D721Med (cell line): Measurements from ENCODE around the gene RALB.

Source experiments
- DNase-seq: peaks from one replicate; pipeline ENCODE4 v3.0.0; 2011; ENCODE audit warnings: low spot score; ENCODE audit not compliant: insufficient read length
- FAIRE-seq: peaks from 2 replicates; lab custom pipeline; 2011; peaks lifted over from hg19 to GRCh38; lab: Jason Lieb, UNC
- TF ChIP-seq, protein P1 (sequence below): IDR thresholded peaks from 2 replicates; pipeline ENCODE4 v1.5.1; 2012; ENCODE audit warnings: mild to moderate bottlenecking, control low read depth; ENCODE audit not compliant: insufficient read depth; ENCODE audit errors: missing control alignments

The RALB gene

DNA sequence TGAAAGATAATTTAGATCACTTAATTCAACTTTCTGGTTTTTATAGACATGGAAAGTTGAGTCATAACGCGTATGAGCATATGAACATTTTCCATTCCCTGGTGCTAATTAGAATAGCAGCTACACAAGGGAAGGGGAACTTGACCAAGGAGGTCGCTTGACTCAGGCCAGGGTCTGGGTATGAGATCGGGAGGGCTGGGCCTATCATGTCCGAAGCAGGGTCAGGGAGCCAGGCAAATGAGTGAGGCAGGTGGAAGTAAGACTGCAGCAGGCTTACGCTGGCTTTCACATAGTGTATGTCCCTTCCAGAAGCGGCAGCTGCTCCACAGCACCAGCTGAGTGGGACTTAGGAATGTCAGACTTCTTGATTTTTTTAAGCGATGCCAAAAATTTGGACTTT, 14.7 kb downstream of the RALB start:
- TF ChIP-seq, protein P1, sequence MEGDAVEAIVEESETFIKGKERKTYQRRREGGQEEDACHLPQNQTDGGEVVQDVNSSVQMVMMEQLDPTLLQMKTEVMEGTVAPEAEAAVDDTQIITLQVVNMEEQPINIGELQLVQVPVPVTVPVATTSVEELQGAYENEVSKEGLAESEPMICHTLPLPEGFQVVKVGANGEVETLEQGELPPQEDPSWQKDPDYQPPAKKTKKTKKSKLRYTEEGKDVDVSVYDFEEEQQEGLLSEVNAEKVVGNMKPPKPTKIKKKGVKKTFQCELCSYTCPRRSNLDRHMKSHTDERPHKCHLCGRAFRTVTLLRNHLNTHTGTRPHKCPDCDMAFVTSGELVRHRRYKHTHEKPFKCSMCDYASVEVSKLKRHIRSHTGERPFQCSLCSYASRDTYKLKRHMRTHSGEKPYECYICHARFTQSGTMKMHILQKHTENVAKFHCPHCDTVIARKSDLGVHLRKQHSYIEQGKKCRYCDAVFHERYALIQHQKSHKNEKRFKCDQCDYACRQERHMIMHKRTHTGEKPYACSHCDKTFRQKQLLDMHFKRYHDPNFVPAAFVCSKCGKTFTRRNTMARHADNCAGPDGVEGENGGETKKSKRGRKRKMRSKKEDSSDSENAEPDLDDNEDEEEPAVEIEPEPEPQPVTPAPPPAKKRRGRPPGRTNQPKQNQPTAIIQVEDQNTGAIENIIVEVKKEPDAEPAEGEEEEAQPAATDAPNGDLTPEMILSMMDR = no peak
- no peak for FAIRE-seq

DNA sequence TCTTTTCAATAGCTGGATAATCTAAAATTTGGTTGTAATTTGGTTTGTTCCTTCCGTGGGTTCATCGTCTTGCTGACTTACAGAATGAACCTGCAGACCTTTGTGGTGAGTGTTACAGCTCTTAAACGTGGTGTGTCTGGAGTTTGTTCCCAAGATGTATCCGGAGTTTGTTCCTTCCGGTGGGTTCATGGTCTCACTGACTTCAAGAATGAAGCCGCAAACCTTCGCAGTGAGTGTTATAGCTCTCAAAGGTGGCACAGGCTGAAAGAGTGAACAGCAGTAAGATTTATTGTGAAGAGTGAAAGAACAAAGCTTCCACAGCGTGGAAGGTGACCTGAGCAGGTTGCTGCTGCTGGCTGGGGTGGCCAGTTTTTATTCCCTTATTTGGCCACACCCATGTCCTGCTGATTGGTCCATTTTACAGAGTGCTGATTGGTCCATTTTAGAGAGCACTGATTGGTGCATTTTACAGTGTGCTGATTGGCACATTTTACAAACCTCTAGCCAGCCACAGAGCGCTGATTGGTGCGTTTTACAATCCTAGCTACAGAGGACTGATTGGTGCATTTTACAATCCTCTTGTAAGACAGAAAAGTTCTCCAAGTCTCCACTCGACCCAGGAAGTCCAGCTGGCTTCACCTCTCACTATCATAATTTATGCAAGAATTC, 16.6 kb downstream of the RALB start:
- DNase-seq (no peak), FAIRE-seq (no peak)
- TF ChIP-seq, protein P1 = no peak

More for the DNA sequence above, 14.7 kb downstream of the RALB start:
- DNase-seq = no peak

DNA sequence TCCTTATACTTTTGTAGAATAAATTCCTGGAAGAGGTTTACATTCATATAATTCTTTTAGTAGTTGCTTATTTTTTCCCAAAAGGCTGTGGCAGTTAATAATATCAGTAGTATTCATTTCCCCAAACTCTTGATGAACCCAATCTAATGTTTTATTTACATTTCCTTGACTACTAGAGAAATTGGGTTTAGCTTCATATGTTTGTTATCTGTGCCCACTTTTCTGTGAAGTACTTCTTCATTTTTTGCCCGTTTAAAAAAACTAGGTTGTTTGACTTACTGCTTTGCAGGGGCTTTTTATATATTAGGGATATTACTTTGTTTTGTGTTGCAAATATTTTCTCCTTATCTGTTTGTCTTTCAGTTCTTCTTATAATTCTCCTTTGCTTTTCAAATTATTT, 17.2 kb downstream of the RALB start:
- no peak for DNase-seq
- FAIRE-seq = no peak
- TF ChIP-seq, protein P1 = no peak

DNA sequence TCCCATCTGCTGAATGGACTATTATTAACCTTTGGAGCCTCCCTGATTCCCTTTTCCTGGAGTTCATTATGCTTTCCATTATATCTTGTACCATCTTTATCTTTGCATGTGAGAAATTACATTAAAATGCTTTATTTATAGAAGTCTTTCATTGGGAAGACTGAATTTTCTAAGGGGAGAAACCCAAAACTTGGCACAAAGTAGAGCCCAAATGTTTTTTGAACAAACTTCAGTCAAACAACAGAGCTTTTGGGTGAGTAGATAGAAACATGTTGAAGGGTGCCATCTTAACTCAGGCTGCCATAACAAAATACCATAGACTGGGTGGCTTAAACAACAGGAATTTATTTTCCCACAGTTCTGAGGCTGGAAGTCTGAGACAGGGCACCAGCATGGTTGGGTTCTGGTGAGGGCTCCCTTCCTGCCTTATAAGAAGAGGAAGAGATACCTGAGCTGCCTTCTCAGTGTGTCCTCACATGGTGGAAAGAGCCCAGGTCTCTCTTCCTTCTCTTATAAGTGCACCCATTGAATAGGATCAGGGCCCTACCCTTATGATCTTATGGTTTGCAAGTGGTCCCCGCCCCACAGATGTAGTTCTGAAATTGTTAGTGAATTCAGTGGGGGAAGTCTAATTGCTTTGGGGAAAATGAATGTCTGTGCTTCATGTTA, 19.2 kb downstream of the RALB start:
- TF ChIP-seq, protein P1 = no peak
- DNase-seq (no peak), FAIRE-seq (no peak)

DNA sequence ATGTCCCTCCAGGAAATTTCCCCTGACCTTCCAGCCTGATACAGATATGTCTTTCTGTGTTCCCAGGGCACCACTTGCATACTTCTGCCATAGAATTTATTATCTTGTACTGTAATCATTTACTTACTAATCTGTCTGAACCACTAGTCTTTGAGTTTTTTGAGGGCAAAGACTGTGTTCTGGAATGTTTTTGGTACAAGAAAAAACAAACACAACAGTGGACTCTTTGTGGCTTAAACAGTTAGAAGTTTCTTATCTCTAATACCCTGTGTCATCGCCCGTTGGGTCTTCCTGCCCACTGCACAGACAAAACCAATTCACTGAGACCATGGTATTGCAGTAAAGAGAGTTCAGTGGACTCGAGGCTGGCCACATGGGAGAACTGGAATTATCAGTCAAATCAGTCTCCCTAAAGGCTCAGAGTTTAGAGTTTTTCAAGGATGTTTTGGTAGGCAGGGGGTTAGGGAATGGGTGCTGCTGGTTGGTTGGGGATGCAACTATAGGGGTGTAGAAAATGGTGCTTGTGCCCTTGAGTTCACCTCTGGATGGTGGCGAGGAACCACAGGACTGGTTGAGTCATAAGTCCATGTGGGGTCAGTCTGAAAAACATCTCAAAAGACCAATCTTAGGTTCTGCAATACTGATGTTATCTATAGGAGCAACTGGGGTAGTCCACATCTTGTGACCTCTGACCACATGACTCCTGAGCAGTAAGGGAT, 20.3 kb downstream of the RALB start:
- FAIRE-seq (no peak), DNase-seq (no peak)
- TF ChIP-seq, protein P1 = no peak

DNA sequence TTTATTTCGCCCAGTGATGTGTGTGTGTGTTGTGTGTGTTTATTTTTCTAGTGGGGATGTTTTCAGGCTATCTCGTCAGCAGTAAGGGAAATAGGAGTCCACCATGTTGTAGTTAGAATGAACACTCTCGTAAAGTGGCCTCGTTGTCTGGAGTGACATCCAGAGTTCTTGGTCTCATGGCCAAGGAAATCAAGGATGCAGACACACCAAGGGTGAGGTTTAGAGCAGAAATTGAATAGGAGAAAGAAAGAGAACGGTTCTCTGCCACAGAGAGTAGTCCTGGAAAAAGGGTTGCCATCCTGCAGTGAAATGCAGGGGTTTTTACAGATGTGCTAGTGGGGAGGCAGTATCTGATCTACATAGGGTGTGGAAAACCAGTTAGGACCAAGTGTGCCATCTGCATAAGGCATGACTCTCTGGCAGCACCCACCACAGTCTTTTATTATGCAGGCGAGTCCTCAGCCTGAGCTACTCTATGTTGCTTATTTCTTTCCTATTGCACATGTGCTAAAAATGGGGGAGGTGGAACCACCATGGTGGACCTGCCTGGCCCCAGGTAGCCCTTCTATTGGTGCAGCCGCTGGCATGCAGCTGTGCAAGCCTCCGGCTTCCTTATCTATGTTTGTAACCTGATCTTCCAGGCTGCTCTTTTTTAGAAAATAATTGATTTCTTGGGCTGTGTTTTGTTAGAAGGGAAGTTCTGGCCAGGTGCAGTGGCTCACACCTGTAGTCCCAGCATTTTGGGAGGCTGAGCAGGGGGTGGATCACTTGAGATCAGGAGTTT, 23.2 kb downstream of the RALB start:
- FAIRE-seq (no peak), DNase-seq (no peak)
- TF ChIP-seq, protein P1 = no peak
